ENCODE results near the gene SOX18. TPM values are rescaled to one million over a fixed set of nuclear protein-coding genes. Genes with fewer than 3 reads are reported as not detected.

Gene SOX18
- total and polyA plus RNA-seq, 2 experiments from 2014 or later = 0.21 TPM; not detected in 1

DNA sequence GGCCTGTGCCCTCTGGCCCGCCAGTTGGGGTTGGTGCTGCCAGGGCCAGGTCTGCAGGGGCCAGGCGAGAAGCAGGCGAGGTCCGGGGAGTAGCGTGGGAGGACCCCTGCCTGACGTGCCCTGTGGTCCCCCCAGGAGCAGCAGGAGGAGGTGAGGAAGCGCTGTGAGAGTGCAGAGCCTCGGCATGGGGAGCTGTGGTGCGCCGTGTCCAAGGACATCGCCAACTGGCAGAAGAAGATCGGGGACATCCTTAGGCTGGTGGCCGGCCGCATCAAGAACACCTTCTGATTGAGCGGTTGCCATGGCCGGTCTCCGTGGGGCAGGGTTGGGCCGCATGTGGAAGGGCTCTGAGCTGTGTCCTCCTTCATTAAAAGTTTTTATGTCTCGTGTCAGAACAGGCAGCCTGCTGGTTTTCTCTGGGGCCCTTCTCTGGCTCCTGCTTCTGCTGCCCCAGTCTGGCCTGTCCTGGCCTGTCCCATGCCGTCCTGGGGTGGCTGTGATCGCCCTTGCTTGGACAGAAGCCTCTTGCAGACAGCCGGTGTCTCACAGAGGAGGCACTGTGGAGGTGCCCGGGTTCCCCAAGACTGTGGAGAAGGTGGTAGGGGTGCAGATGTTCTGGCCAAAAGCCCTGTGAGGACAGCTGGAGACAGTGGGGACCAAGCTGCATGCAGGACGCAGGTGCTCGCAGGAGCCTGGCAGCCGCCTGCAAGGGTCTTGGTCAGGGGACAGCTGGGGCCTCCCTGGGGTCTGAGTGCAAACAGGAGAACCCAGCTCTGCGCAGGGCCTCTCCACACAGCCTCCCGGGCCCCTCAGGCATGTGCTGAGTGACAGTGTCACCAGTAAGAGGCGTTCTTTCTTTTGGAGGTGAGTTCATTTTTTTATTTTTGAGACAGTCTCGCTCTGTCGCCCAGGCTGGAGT is 16.5 kb downstream of the SOX18 start:
- no peak overlapping the region for H3K4me3 ChIP-seq
- no peaks in the 10 kb centered on the region for H4K20me1 ChIP-seq (replicated peaks; ENCODE audit: insufficient read depth)
- no peaks in the 10 kb centered on the region for H3K9me2 ChIP-seq (ENCODE audit: insufficient read depth)
- H3F3A ChIP-seq (replicated peaks; ENCODE audit: low read depth) = peaks cover 10% of the 10 kb centered on the region; the same call in 1 of the 2 replicates
- H3K4me2 ChIP-seq = no peak overlapping the region
- Mint-ChIP-seq H3K36me3 (ENCODE audit: low read depth) (peaks cover 36% of the 10 kb centered on the region), H3K27ac (no peak overlapping the region), H3K27me3 (ENCODE audit: insufficient read depth, low read depth, poor library complexity) (peaks cover 15% of the 10 kb centered on the region), H3K4me1 (peaks cover 24% of the 10 kb centered on the region), H3K9me3 (no peaks in the 10 kb centered on the region), H3K4me3 (no peak overlapping the region)
- H2AFZ ChIP-seq = no peak overlapping the region
- peaks cover 21% of the 10 kb centered on the region for H3K4me1 ChIP-seq (ENCODE audit: insufficient read depth)
- TF ChIP-seq EZH2phosphoT487 (IDR thresholded peaks at IDR 0.05; ENCODE audit: unreplicated experiment) (no peak), ZNF331 (CRISPR knock-in tag; IDR thresholded peaks at IDR 0.05; ENCODE audit: low read depth) (no peak), ZNF114 (CRISPR knock-in tag; IDR thresholded peaks at IDR 0.05) (no peak), CREB1 (CRISPR knock-in tag; IDR thresholded peaks at IDR 0.05; ENCODE audit: low read depth) (no peak), EZH2 (IDR thresholded peaks at IDR 0.05; ENCODE audit: low read depth, unreplicated experiment) (no peak), ETS1 (IDR thresholded peaks at IDR 0.05) (no peak), JUNB (IDR thresholded peaks at IDR 0.05; ENCODE audit: unreplicated experiment) (no peak), NANOG (IDR thresholded peaks at IDR 0.05; ENCODE audit: borderline replicate concordance) (no peak), CTCF (conservative IDR thresholded peaks at IDR 0.05; ENCODE audit: low read depth in 2 of 2) (no peak)
- ATAC-seq = no peak
- H3K27me3 ChIP-seq (ENCODE audit: insufficient read depth) = peaks cover 8% of the 10 kb centered on the region; the same call in 1 of the 2 replicates
- H3K27ac ChIP-seq (ENCODE audit: low read depth) = no peak overlapping the region
- DNase-seq (ENCODE audit: low spot score) = no peak
- H3K79me2 ChIP-seq (replicated peaks; ENCODE audit: insufficient read depth) = no peaks in the 10 kb centered on the region
- H3K36me3 ChIP-seq (ENCODE audit: insufficient read depth) = no peaks in the 10 kb centered on the region; the same call in 1 of the 2 replicates

GRCh38 chr20:64031822-64032314 is 17.6 kb downstream of the SOX18 start:
- DNase-seq (ENCODE audit: low spot score) = no peak

More at GRCh38 chr20:64031822-64032314, 17.6 kb downstream of the SOX18 start:
- H4K20me1 ChIP-seq (replicated peaks; ENCODE audit: insufficient read depth) = no peaks in the 10 kb centered on the region
- no peaks in the 10 kb centered on the region for H3K27me3 ChIP-seq (ENCODE audit: insufficient read depth)
- no peak overlapping the region for H3K4me3 ChIP-seq
- H3K79me2 ChIP-seq (replicated peaks; ENCODE audit: insufficient read depth) = no peaks in the 10 kb centered on the region
- H3K36me3 ChIP-seq (ENCODE audit: insufficient read depth) = peaks cover 3% of the 10 kb centered on the region; the same call in 1 of the 2 replicates
- H3K4me1 ChIP-seq (ENCODE audit: insufficient read depth) = peaks cover 14% of the 10 kb centered on the region
- Mint-ChIP-seq H3K4me1 (peaks cover 18% of the 10 kb centered on the region), H3K36me3 (ENCODE audit: low read depth) (peaks cover 47% of the 10 kb centered on the region), H3K4me3 (no peak overlapping the region), H3K27ac (no peak overlapping the region), H3K27me3 (ENCODE audit: insufficient read depth, low read depth, poor library complexity) (peaks cover 12% of the 10 kb centered on the region), H3K9me3 (no peaks in the 10 kb centered on the region)
- peaks cover 5% of the 10 kb centered on the region; the same call in 1 of the 2 replicates for H3F3A ChIP-seq (replicated peaks; ENCODE audit: low read depth)
- no peak overlapping the region for H3K4me2 ChIP-seq
- TF ChIP-seq NANOG (IDR thresholded peaks at IDR 0.05; ENCODE audit: borderline replicate concordance) (no peak), EZH2phosphoT487 (IDR thresholded peaks at IDR 0.05; ENCODE audit: unreplicated experiment) (no peak), ZNF114 (CRISPR knock-in tag; IDR thresholded peaks at IDR 0.05) (no peak), REST (IDR thresholded peaks at IDR 0.05; ENCODE audit: unreplicated experiment) (no peak), EZH2 (IDR thresholded peaks at IDR 0.05; ENCODE audit: low read depth, unreplicated experiment) (no peak), JUNB (IDR thresholded peaks at IDR 0.05; ENCODE audit: unreplicated experiment) (no peak), ETS1 (IDR thresholded peaks at IDR 0.05) (no peak), STAT1 (IDR thresholded peaks at IDR 0.05; ENCODE audit: unreplicated experiment) (no peak)
- no peaks in the 10 kb centered on the region for H3K9me2 ChIP-seq (ENCODE audit: insufficient read depth)
- no peak overlapping the region for H3K27ac ChIP-seq (ENCODE audit: low read depth)
- H2AFZ ChIP-seq = no peak overlapping the region
- no peak for ATAC-seq

Data from GM23338 (cell line).